KOPT-K1 (cell line): ENCODE measurements around the gene ACSS1.

Experiments
- H3K27ac ChIP-seq: fragments of 200-600 bp; sonication (generic); 2 replicates; pipeline ENCODE4 v1.5.1; 2016; ENCODE audit warnings: antibody characterized with exemption, mild to moderate bottlenecking, low read depth, low read length; ENCODE audit not compliant: poor library complexity, severe bottlenecking
- H3K36me3 ChIP-seq: fragments of 200-600 bp; sonication (generic); 2 replicates; pipeline ENCODE4 v1.5.1; 2017; ENCODE audit warnings: antibody characterized with exemption, mild to moderate bottlenecking, low read length, moderate library complexity; ENCODE audit not compliant: insufficient read depth
- H3K9me3 ChIP-seq: fragments of 200-600 bp; sonication (generic); 2 replicates; pipeline ENCODE4 v1.5.1; 2017; ENCODE audit warnings: antibody characterized with exemption, low read length, mild to moderate bottlenecking; ENCODE audit not compliant: insufficient read depth, poor library complexity, severe bottlenecking

The ACSS1 gene

GRCh38 chr20:24958506-24959385 is 99.2 kb downstream of the ACSS1 start:
- Histone ChIP-seq H3K9me3 (no peaks in the 10 kb centered on the region), H3K36me3 (peaks cover 66% of the 10 kb centered on the region), H3K27ac (no peak overlapping the region)

- H3K27ac ChIP-seq, result no peak overlapping the region
- H3K36me3 ChIP-seq, result peaks cover 53% of the 10 kb centered on the region
- no peaks in the 10 kb centered on the region for H3K9me3 ChIP-seq
These were observed 100.5 kb downstream of the ACSS1 start for GRCh38 chr20:24957326-24958016.
